Measurements from ENCODE around the gene ALDH3B1. TPM values are rescaled to one million over a fixed set of nuclear protein-coding genes. Genes with fewer than 3 reads are reported as not detected.
A peak's percentile ranks its signal among the peaks of the same experiment; 100 is the strongest.

Gene ALDH3B1
- polyA plus RNA-seq, 1 experiment, result 24.0 TPM

DNA sequence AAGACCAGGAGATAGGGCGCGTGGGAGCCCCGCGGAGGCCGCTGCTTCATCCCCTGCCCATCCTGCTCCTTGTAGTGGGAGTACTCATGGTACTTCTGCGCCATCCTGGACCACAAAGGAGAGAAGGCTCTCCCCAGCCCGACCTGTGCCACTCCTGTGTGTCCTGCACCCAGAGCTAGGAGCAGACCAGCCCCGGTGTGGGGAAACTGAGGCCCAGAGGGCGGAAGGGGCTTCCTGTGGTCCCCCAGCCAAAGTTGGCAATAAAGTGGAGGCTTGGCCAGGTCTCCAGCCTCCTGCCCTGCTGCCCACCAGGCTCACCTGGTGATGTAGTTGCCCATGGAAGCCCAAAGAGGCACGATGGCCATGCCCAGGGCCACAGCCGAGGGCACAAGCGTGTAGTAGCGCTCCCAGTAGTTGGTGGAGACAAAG is 10.9 kb upstream of the ALDH3B1 start:
- TF ChIP-seq, protein P1, sequence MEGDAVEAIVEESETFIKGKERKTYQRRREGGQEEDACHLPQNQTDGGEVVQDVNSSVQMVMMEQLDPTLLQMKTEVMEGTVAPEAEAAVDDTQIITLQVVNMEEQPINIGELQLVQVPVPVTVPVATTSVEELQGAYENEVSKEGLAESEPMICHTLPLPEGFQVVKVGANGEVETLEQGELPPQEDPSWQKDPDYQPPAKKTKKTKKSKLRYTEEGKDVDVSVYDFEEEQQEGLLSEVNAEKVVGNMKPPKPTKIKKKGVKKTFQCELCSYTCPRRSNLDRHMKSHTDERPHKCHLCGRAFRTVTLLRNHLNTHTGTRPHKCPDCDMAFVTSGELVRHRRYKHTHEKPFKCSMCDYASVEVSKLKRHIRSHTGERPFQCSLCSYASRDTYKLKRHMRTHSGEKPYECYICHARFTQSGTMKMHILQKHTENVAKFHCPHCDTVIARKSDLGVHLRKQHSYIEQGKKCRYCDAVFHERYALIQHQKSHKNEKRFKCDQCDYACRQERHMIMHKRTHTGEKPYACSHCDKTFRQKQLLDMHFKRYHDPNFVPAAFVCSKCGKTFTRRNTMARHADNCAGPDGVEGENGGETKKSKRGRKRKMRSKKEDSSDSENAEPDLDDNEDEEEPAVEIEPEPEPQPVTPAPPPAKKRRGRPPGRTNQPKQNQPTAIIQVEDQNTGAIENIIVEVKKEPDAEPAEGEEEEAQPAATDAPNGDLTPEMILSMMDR (IDR thresholded peaks at IDR 0.05; ENCODE audit: low read depth, low read length), result no peak
- POLR2A ChIA-PET, result no interaction called here
- no peak for DNase-seq (ENCODE audit: low read depth, low spot score)
- CTCF ChIA-PET, result no interaction called here
- H3K4me3 ChIP-seq (ENCODE audit: low read depth, low read length), result no peak overlapping the region
- peaks cover 5% of the 10 kb centered on the region; the same call in 1 of the 2 replicates for H3K9me3 ChIP-seq (ENCODE audit: control insufficient read depth, insufficient read depth, low read length)
- H3K27me3 ChIP-seq (ENCODE audit: control insufficient read depth, insufficient read depth, low read length), result no peaks in the 10 kb centered on the region
- H3K27ac ChIP-seq (ENCODE audit: low read depth, low read length), result no peak overlapping the region

DNA sequence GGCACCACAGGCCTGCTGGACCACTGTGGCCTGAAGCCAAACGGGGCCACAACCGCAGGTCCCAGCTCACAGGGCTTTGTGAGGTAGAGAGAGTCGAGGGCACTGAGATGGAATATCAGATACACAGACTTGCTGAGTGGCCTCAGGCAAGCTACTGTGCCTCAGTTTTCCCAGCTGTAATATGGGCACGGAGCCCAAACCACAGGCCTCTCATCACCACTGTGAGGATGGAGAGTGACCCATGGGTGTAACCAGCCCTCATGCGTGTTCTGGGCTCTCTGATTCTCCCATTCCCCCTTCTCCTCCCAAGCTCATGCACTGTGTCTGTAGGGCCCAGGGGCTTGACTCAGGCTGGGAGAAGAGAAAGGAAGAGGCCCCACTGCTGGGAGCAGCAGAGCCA is 10.4 kb upstream of the ALDH3B1 start:
- CTCF ChIA-PET, result no interaction called here

DNA sequence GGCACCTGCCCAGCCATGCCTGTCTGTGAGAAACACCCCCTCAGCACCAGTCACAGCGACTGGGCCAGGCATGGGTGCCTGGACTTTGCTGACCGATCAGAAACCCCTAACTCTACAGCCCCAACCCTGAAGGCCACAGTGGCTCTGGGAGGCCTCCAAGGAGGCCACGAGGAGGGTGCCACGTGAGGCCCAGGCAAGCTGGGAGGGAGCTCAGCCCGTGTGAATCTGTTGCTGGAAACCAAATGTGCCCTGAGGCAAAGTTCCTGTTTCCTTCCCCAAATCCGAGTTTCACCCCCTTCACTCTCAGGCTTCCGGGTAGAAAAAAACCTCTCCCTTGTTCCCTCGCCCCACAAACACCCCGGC is 7.6 kb upstream of the ALDH3B1 start:
- Histone ChIP-seq H3K27ac (ENCODE audit: low read depth, low read length) (no peak overlapping the region), H3K4me3 (ENCODE audit: low read depth, low read length) (no peak overlapping the region), H3K27me3 (ENCODE audit: control insufficient read depth, insufficient read depth, low read length) (no peaks in the 10 kb centered on the region), H3K9me3 (ENCODE audit: control insufficient read depth, insufficient read depth, low read length) (no peaks in the 10 kb centered on the region; the same call in 1 of the 2 replicates)
- ChIA-PET POLR2A (interaction anchor here (0.9 kb wide), 1 partner anchor 38 kb away, joined by 3 read pairs; no protein-coding TSS in a partner anchor), CTCF (interaction anchor here (1.1 kb wide), 1 partner anchor 9 kb away, joined by 4 read pairs; no protein-coding TSS in a partner anchor)
- no peak for DNase-seq (ENCODE audit: low read depth, low spot score)
- TF ChIP-seq, protein P1 (IDR thresholded peaks at IDR 0.05; ENCODE audit: low read depth, low read length), result no peak

More for the DNA sequence above, 10.4 kb upstream of the ALDH3B1 start:
- peaks cover 5% of the 10 kb centered on the region; the same call in 1 of the 2 replicates for H3K9me3 ChIP-seq (ENCODE audit: control insufficient read depth, insufficient read depth, low read length)
- POLR2A ChIA-PET, result no interaction called here
- H3K27me3 ChIP-seq (ENCODE audit: control insufficient read depth, insufficient read depth, low read length), result no peaks in the 10 kb centered on the region
- no peak overlapping the region for H3K4me3 ChIP-seq (ENCODE audit: low read depth, low read length)
- no peak for DNase-seq (ENCODE audit: low read depth, low spot score)
- no peak overlapping the region for H3K27ac ChIP-seq (ENCODE audit: low read depth, low read length)
- TF ChIP-seq, protein P1 (IDR thresholded peaks at IDR 0.05; ENCODE audit: low read depth, low read length), result no peak

DNA sequence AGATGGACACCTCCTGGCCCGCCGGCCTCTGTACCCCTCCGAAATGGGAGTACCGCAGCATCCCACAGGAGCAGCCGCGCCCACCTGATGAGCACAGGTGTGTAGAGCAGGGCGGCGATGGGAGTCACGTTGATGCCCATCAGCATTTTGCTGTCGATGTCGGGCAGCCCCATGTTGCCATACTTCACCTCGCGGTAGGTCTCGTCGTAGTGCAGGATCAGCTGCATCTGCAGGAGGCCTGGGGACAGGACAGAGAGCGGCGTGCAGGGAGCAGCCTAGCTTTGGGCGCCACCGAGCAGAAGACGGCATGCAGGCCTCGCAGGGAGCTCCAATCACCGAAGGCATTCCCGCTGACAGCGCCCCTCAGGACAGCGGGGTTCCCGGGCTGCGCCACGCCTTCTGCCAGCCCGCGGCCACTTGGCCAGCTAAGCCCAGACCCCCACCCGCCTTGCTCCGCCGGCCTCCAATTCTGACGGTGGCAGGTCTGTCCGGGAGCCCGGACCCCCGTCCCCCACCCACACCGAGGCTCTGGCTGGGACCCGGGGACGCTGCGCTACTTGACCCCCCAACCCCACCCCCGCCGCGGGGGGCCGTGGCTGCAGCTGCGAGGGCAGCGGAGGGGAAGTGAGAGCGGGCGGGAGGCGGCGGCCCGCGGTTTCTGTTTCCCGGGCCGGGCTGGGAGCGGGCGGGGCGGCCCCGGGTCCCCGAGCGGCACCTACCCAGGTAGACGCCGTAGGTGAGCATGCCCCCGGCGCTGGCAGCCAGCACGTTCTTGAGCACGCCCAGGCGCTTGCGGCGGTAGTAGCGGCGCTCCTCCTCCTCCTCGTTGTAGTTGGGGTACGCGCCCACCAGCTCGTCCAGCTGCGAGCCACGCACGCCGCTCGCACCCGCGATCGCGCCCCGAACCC is 6.9 kb upstream of the ALDH3B1 start:
- no peak overlapping the region for H3K27ac ChIP-seq (ENCODE audit: low read depth, low read length)
- H3K4me3 ChIP-seq (ENCODE audit: low read depth, low read length), result peak overlapping the region; percentile 65
- ChIA-PET CTCF (interaction anchor here (1.1 kb wide), 1 partner anchor 9 kb away, joined by 4 read pairs; no protein-coding TSS in a partner anchor), POLR2A (interaction anchor here (0.9 kb wide), 1 partner anchor 38 kb away, joined by 3 read pairs; no protein-coding TSS in a partner anchor)
- TF ChIP-seq, protein P1 (IDR thresholded peaks at IDR 0.05; ENCODE audit: low read depth, low read length), result no peak
- no peaks in the 10 kb centered on the region; the same call in 1 of the 2 replicates for H3K9me3 ChIP-seq (ENCODE audit: control insufficient read depth, insufficient read depth, low read length)
- no peaks in the 10 kb centered on the region for H3K27me3 ChIP-seq (ENCODE audit: control insufficient read depth, insufficient read depth, low read length)
- no peak for DNase-seq (ENCODE audit: low read depth, low spot score)
